ENCODE data around the gene FRMD7.

FRMD7 gene

GRCh38 chrX:132115792-132116191, 12.0 kb downstream of the FRMD7 start:
- H2AFZ ChIP-seq (ENCODE audit: low read depth, low read length, severe bottlenecking), result no peak overlapping the region
- TF ChIP-seq EZH2phosphoT487 (conservative IDR thresholded peaks at IDR 0.05; ENCODE audit: low read length) (no peak), CTCF (IDR thresholded peaks at IDR 0.05; ENCODE audit: insufficient read depth, low read length, poor library complexity, severe bottlenecking) (no peak)
- H3K36me3 ChIP-seq (ENCODE audit: low read length), result no peaks in the 10 kb centered on the region
- H3F3A ChIP-seq (ENCODE audit: insufficient read depth), result no peaks in the 10 kb centered on the region
- no peaks in the 10 kb centered on the region for H3K79me2 ChIP-seq (ENCODE audit: insufficient read depth, low read length)
- H3K4me2 ChIP-seq (ENCODE audit: low read depth, low read length, poor library complexity, severe bottlenecking), result no peak overlapping the region
- no peaks in the 10 kb centered on the region for H3K9me2 ChIP-seq (replicated peaks; ENCODE audit: insufficient read depth, low read length)
- H3K9ac ChIP-seq (ENCODE audit: low read length), result no peak overlapping the region
- H4K20me1 ChIP-seq (ENCODE audit: low read depth, low read length), result no peaks in the 10 kb centered on the region
- H3K9me3 ChIP-seq (ENCODE audit: insufficient read depth, low read length), result no peaks in the 10 kb centered on the region
- no peak overlapping the region for H3K4me3 ChIP-seq (ENCODE audit: insufficient read depth, low read length, poor library complexity, severe bottlenecking)
- H3K27ac ChIP-seq (ENCODE audit: low read depth, low read length), result no peak overlapping the region
- no peaks in the 10 kb centered on the region for H3K27me3 ChIP-seq (ENCODE audit: low read length)

- Histone ChIP-seq H2AFZ (ENCODE audit: low read depth, low read length, severe bottlenecking) (no peak overlapping the region), H3K27me3 (ENCODE audit: low read length) (no peaks in the 10 kb centered on the region), H4K20me1 (ENCODE audit: low read depth, low read length) (no peaks in the 10 kb centered on the region), H3K9me3 (ENCODE audit: insufficient read depth, low read length) (no peaks in the 10 kb centered on the region), H3K79me2 (ENCODE audit: insufficient read depth, low read length) (no peaks in the 10 kb centered on the region), H3K4me2 (ENCODE audit: low read depth, low read length, poor library complexity, severe bottlenecking) (no peak overlapping the region), H3K27ac (ENCODE audit: low read depth, low read length) (no peak overlapping the region), H3K36me3 (ENCODE audit: low read length) (no peaks in the 10 kb centered on the region), H3F3A (ENCODE audit: insufficient read depth) (no peaks in the 10 kb centered on the region), H3K9me2 (replicated peaks; ENCODE audit: insufficient read depth, low read length) (no peaks in the 10 kb centered on the region), H3K4me3 (ENCODE audit: insufficient read depth, low read length, poor library complexity, severe bottlenecking) (no peak overlapping the region), H3K9ac (ENCODE audit: low read length) (no peak overlapping the region)
- TF ChIP-seq EZH2phosphoT487 (conservative IDR thresholded peaks at IDR 0.05; ENCODE audit: low read length) (no peak), CTCF (IDR thresholded peaks at IDR 0.05; ENCODE audit: insufficient read depth, low read length, poor library complexity, severe bottlenecking) (no peak)
Measured at GRCh38 chrX:132114607-132115006, 13.2 kb downstream of the FRMD7 start.

- Histone ChIP-seq H3K4me3 (ENCODE audit: insufficient read depth, low read length, poor library complexity, severe bottlenecking) (no peak overlapping the region), H2AFZ (ENCODE audit: low read depth, low read length, severe bottlenecking) (no peak overlapping the region), H3K9ac (ENCODE audit: low read length) (no peak overlapping the region), H3K79me2 (ENCODE audit: insufficient read depth, low read length) (no peaks in the 10 kb centered on the region), H3K4me2 (ENCODE audit: low read depth, low read length, poor library complexity, severe bottlenecking) (no peak overlapping the region), H3K9me3 (ENCODE audit: insufficient read depth, low read length) (no peaks in the 10 kb centered on the region), H3K9me2 (replicated peaks; ENCODE audit: insufficient read depth, low read length) (no peaks in the 10 kb centered on the region), H3F3A (ENCODE audit: insufficient read depth) (no peaks in the 10 kb centered on the region), H3K36me3 (ENCODE audit: low read length) (no peaks in the 10 kb centered on the region), H3K27ac (ENCODE audit: low read depth, low read length) (no peak overlapping the region), H3K27me3 (ENCODE audit: low read length) (no peaks in the 10 kb centered on the region), H4K20me1 (ENCODE audit: low read depth, low read length) (no peaks in the 10 kb centered on the region)
- TF ChIP-seq CTCF (IDR thresholded peaks at IDR 0.05; ENCODE audit: insufficient read depth, low read length, poor library complexity, severe bottlenecking) (no peak), EZH2phosphoT487 (conservative IDR thresholded peaks at IDR 0.05; ENCODE audit: low read length) (no peak)
Measured at GRCh38 chrX:132107291-132107690, 20.5 kb downstream of the FRMD7 start.
